Right kidney (tissue), 1 donor: Measurements from ENCODE around the gene FRMD3.

Experiments used
- DNase-seq: peaks from one replicate; pipeline ENCODE4 v3.0.0-alpha.2; 2016

The FRMD3 gene

GRCh38 chr9:83432877-83433550 lies 105.2 kb downstream of the FRMD3 start:
- DNase-seq: no peak

- no peak for DNase-seq
Measured at GRCh38 chr9:83432104-83432627, 106.0 kb downstream of the FRMD3 start.

- DNase-seq: no peak
Measured at GRCh38 chr9:83431101-83432060, 106.8 kb downstream of the FRMD3 start.

DNA sequence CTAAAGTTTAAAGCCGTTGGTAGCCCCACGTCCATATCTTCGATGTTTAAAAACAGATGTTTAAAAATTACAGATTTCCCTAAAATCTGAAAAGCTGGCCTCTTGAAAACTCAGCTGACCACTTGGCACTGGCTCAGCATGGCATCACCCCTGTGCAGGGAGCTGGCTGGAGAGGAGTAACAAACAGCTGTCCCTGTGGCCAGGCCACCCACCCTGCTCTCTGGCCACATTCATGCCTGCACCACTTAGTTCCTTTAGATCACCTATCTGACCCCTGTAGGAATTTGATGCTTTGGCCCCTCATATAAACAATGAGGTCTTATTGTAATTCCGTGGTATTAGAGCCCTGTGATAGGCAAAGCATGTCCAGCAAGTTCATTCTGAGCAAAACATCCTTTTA lies 107.5 kb downstream of the FRMD3 start:
- no peak for DNase-seq

- DNase-seq: no peak
Measured at GRCh38 chr9:83429229-83429628, 109.0 kb downstream of the FRMD3 start.

DNA sequence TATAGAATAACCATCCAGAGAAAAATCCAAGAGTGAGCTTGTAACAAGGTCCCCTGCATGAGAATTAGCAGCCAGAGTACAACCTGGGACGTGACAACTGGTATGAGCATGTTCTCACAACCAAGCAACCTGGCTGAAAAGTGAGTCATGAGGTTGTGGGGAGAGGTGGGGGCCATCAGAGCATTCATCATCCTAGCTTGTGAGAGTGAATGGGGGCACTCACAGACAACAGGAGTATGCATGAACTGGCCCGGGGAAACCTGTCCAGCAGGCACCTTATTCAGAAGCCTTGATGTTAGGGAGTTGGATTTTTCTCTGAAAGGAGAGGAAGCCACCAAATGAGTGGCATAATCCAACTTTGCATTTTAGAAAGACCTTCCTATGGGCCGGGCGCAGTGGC lies 113.0 kb downstream of the FRMD3 start:
- no peak for DNase-seq

DNA sequence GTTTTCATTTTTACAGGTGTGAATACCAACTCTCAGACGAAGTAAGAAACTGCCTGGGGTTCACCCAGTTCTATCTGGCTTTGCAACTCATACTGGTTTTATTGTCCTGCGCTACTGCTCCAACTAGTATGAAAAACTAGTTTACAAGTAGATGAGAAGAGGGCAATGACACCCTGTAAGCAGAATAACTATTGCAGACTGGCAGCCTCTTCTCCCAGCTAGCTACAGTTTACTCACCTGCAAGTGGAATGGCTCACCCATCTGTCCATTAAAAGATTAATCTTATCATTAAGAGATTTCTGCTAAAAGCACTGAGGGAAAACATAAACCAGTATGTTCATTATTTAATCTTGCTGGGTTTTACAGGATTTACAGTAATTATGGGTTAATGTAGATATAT lies 113.4 kb downstream of the FRMD3 start:
- no peak for DNase-seq

DNA sequence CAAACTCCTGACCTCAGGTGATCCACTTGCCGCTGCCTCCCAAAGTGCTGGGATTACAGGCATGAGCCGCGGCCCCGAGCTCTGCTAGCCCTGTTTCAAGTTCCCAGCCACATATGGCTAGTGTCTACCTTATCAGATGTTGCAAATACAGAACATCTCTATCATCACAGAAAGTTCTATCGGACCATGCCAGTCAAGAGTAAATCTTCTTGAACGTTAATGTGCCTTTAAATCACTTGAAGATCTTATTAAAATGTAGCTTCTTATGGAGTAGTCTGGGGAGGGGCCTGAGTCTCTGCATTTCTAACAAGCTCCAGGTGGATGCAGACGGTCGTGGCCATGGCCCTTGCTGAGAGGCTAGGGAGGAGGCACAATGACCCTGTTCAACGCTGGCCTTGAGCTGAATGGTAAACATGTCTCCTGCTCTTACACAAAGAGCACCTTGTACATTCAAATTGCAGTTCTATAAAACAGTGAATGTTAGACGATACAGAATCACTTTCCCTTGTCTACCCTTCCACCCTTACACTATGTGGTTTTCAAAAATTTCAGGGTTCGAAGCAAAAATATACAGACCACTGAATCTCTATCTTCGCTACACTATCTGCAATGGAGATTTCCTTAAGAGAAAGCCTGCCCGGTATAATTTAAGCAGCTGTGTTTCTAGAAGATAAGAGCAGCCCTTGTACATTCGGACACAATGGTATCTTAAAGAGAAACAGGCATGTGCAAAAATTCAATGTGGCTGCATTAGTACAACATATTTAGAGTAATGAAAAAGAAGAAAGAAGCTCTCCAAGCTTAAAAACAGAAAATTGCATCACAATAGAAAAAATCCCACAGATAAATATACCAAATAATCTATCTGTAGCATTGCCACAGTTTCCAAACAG lies 114.1 kb downstream of the FRMD3 start:
- no peak for DNase-seq

- DNase-seq: no peak
Measured at GRCh38 chr9:83422527-83422926, 115.7 kb downstream of the FRMD3 start.

DNA sequence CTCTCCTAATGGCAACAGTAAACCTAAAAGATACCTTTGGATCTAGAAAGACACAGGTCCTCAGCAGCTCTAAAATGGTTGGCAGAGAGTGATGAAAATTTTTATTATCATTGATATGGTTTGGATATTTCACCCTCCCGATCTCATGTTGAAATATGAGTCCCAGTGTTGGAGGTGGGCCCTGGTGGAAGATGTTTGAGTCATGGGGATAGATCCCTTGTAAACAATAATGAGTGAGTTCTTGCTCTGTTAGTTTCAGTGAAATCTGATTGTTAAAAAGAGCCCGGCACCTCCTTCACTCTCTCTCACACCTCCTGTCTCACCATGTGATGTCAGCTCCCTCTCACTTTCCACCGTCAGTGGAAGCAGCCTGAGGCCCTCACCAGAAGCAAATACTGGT lies 117.7 kb downstream of the FRMD3 start:
- DNase-seq: no peak

- DNase-seq: no peak
Measured at GRCh38 chr9:83419961-83420360, 118.2 kb downstream of the FRMD3 start.

GRCh38 chr9:83418283-83418682 lies 119.9 kb downstream of the FRMD3 start:
- DNase-seq: no peak

GRCh38 chr9:83413367-83413766 lies 124.8 kb downstream of the FRMD3 start:
- no peak for DNase-seq

GRCh38 chr9:83410701-83411100 lies 127.5 kb downstream of the FRMD3 start:
- no peak for DNase-seq

DNA sequence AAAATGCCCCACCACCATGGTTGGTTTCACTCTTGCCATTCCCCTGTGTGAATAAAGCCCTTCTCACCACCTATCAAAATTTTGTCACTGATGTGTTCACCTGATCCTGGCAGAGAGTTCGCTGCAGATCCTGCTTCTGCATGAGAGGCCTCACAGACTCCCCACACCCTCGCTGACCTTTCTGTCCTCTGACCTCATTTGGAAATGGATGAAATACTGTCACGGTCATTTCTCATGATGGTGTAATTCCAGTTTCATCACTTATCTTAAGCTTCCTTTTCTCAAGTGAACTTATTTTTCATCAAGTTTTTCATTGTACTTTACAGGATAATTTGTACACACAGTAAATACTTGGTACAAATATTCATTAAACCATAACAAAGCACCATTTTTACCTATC lies 131.3 kb downstream of the FRMD3 start:
- no peak for DNase-seq

DNA sequence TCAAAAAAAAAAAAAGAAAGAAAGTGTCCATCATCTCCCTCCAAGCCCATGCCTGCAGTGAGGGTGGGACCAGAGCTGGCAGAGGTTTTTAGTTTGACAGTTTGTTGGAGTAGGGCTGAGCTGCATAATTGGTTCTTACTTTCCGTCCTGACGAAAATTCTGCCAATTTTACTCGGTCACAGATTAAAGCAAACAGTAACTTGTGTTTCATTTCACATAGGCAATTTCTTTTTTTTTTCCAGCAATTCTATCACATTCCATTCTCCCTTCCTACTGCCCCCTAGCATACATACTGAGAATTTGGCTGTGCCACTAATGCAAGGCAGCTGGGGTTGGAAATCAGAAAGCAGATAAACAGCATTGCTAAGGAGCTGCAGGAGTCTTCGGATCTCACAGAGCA lies 132.4 kb downstream of the FRMD3 start:
- no peak for DNase-seq

- peak; percentile 13 for DNase-seq
Measured at GRCh38 chr9:83403527-83404238, 134.5 kb downstream of the FRMD3 start.

- no peak for DNase-seq
Measured at GRCh38 chr9:83401328-83401900, 136.8 kb downstream of the FRMD3 start.

GRCh38 chr9:83396813-83397212 lies 141.4 kb downstream of the FRMD3 start:
- no peak for DNase-seq

DNA sequence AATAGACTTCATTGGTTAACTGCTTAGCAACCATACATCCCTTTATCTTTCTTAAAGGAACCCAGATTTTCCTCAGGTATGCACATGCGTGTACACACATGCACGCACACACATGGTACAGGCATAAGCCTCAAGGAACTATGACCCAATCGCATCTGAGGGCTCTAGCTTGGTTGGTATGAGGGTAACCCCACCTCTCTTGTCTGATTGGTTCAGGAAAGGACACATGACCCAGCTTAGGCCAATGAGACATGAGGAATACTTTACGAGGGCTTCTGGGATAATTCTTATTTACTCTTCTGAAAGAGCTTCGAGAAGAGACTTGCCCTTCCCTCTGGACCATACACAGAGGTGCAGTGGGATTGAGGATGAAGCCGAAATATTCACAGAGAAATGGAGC lies 141.9 kb downstream of the FRMD3 start:
- no peak for DNase-seq

GRCh38 chr9:83392228-83392627 lies 146.0 kb downstream of the FRMD3 start:
- DNase-seq: no peak
